HepG2 (cell line): ENCODE results near the gene PPP2R5B. TPM values are rescaled to one million over a fixed set of nuclear protein-coding genes. Genes with fewer than 3 reads are reported as not detected.
A peak's percentile ranks its signal among the peaks of the same experiment; 100 is the strongest.

Experiments
- CBX1 ChIP-seq: IDR thresholded peaks from one replicate; pipeline ENCODE4 v1.6.1; 2016; ENCODE audit warnings: antibody characterized with exemption, low read depth
- ETV5 ChIP-seq: IDR thresholded peaks from 2 replicates; pipeline ENCODE4 v1.6.1; 2018; ENCODE audit warnings: missing biosample characterization, missing genetic modification reagents, inconsistent platforms, borderline replicate concordance
- FIP1L1 ChIP-seq: fragments of 200-400 bp; formaldehyde crosslinking; IDR thresholded peaks from 2 replicates; pipeline ENCODE4 v1.6.1; 2018; ENCODE audit warnings: low read depth, mild to moderate bottlenecking, low read length, moderate library complexity, borderline replicate concordance; ENCODE audit not compliant: insufficient read depth
- GABPB1 ChIP-seq: IDR thresholded peaks from 2 replicates; pipeline ENCODE4 v1.6.1; 2016; ENCODE audit warnings: mild to moderate bottlenecking, missing genetic modification reagents, moderate library complexity, missing compliant biosample characterization
- HNF1A ChIP-seq, 2 experiments: sonication (generic) in 1 of 2; formaldehyde crosslinking in 1 of 2; IDR thresholded peaks; 2 replicates each; pipeline versions ENCODE4 v1.4.0 to v1.6.1; 2016 to 2020; ENCODE audit warnings: borderline replicate concordance in 1 of 2, low read depth in 1 of 2, mild to moderate bottlenecking in 1 of 2, missing genetic modification reagents in 1 of 2
- MBD4 ChIP-seq: IDR thresholded peaks from 2 replicates; pipeline ENCODE4 v1.6.1; 2012; ENCODE audit warnings: low read length, inconsistent platforms, borderline replicate concordance
- MED1 ChIP-seq: sonication (generic); formaldehyde crosslinking; IDR thresholded peaks from 2 replicates; pipeline ENCODE4 v1.4.0; 2020; ENCODE audit warnings: missing genetic modification reagents
- MNT ChIP-seq: fragments of 450-650 bp; IDR thresholded peaks from 2 replicates; pipeline ENCODE4 v1.6.1; 2016
- NFRKB ChIP-seq: fragments of 450-650 bp; IDR thresholded peaks from 2 replicates; pipeline ENCODE4 v1.6.1; 2017
- RCOR2 ChIP-seq: IDR thresholded peaks from 2 replicates; pipeline ENCODE4 v1.6.1; 2016; ENCODE audit warnings: missing biosample characterization, missing genetic modification reagents
- STAT6 ChIP-seq: sonication (generic); formaldehyde crosslinking; IDR thresholded peaks from 2 replicates; pipeline ENCODE4 v1.4.0; 2020; ENCODE audit warnings: missing genetic modification reagents, mild to moderate bottlenecking, borderline replicate concordance
- SUZ12 ChIP-seq: fragments of 150-350 bp; IDR thresholded peaks from 2 replicates; pipeline ENCODE4 v1.6.1; 2014; ENCODE audit warnings: low read depth, low read length
- ZBTB26 ChIP-seq: IDR thresholded peaks from 2 replicates; pipeline ENCODE4 v1.6.1; 2016; ENCODE audit warnings: missing compliant biosample characterization, missing genetic modification reagents, borderline replicate concordance
- ZNF124 ChIP-seq: sonication (generic); formaldehyde crosslinking; IDR thresholded peaks from 2 replicates; pipeline ENCODE4 v1.4.0; 2020; ENCODE audit warnings: missing genetic modification reagents
- ZNF281 ChIP-seq: sonication (generic); formaldehyde crosslinking; IDR thresholded peaks from 2 replicates; pipeline ENCODE4 v1.4.0; 2020; ENCODE audit warnings: missing genetic modification reagents, borderline replicate concordance
- ZNF605 ChIP-seq: sonication (generic); formaldehyde crosslinking; IDR thresholded peaks from 2 replicates; pipeline ENCODE4 v1.8.0; 2022; ENCODE audit warnings: mild to moderate bottlenecking, missing genetic modification reagents
- ZNF792 ChIP-seq: IDR thresholded peaks from 2 replicates; pipeline ENCODE4 v1.6.1; 2016
- polyA plus RNA-seq, 8 experiments: library from polyadenylated mRNA; depleted of rRNA in 3 of 8; stranded (reverse) in 7 of 8; unstranded in 1 of 8; fragments of >200 nt; fragmentation: Illumina TruSeq in 4 of 8; extraction: Trizol in 4 of 8; gene quantifications; 2 replicates each; pipeline versions ENCODE4 v1.2.1 to v1.2.3, GENCODE V29; 2011 to 2016; ENCODE audit warnings: low read depth in 4 of 8, missing spikeins in 1 of 8, mixed read lengths in 1 of 8; ENCODE audit not compliant: insufficient read depth in 1 of 8
- total RNA-seq, 5 experiments: library from RNA; depleted of rRNA; stranded (reverse); fragments of >200 nt; fragmentation: Illumina TruSeq; extraction: Trizol; gene quantifications; 2 replicates each; pipeline ENCODE4 v1.2.3, GENCODE V29; 2016; ENCODE audit warnings: low read depth in 1 of 5

PPP2R5B gene
- total and polyA plus RNA-seq, 2 of the 13 experiments (the other 11 are each of a cell fraction or from before 2014, with no cell fraction given), result 2.3 to 8.3 TPM

- TF ChIP-seq HNF1A (IDR thresholded peaks at IDR 0.05; ENCODE audit: low read depth), result no peak
- no peak for TF ChIP-seq HNF1A (CRISPR knock-in tag; IDR thresholded peaks at IDR 0.05; ENCODE audit: borderline replicate concordance)
- TF ChIP-seq ZBTB26, result no peak
- TF ChIP-seq ZNF605 (CRISPR knock-in tag), result no peak
- TF ChIP-seq CBX1, result no peak
- TF ChIP-seq MNT, result no peak
- no peak for TF ChIP-seq MBD4
- TF ChIP-seq MED1 (CRISPR knock-in tag), result no peak
- no peak for TF ChIP-seq SUZ12
- no peak for TF ChIP-seq FIP1L1
- no peak for TF ChIP-seq ETV5 (CRISPR knock-in tag)
- no peak for TF ChIP-seq RCOR2 (CRISPR knock-in tag)
- TF ChIP-seq STAT6 (CRISPR knock-in tag), result no peak
- no peak for TF ChIP-seq NFRKB
- 0 out of 2 replicates have a peak, but pooled peaks have one; percentile 14 for TF ChIP-seq GABPB1 (CRISPR knock-in tag)
- no peak for TF ChIP-seq ZNF792 (CRISPR knock-in tag)
- peak; percentile 65; the same call in 1 of the 2 replicates for TF ChIP-seq ZNF124
- TF ChIP-seq ZNF281, result no peak
Measured at GRCh38 chr11:64891215-64891848, 33.2 kb upstream of the PPP2R5B start (continued).
